Measurements from ENCODE around the gene A3GALT2. TPM values are rescaled to one million over a fixed set of nuclear protein-coding genes. Genes with fewer than 3 reads are reported as not detected.

A3GALT2 gene
- total RNA-seq, 1 experiment from 2014 or later: not detected

DNA sequence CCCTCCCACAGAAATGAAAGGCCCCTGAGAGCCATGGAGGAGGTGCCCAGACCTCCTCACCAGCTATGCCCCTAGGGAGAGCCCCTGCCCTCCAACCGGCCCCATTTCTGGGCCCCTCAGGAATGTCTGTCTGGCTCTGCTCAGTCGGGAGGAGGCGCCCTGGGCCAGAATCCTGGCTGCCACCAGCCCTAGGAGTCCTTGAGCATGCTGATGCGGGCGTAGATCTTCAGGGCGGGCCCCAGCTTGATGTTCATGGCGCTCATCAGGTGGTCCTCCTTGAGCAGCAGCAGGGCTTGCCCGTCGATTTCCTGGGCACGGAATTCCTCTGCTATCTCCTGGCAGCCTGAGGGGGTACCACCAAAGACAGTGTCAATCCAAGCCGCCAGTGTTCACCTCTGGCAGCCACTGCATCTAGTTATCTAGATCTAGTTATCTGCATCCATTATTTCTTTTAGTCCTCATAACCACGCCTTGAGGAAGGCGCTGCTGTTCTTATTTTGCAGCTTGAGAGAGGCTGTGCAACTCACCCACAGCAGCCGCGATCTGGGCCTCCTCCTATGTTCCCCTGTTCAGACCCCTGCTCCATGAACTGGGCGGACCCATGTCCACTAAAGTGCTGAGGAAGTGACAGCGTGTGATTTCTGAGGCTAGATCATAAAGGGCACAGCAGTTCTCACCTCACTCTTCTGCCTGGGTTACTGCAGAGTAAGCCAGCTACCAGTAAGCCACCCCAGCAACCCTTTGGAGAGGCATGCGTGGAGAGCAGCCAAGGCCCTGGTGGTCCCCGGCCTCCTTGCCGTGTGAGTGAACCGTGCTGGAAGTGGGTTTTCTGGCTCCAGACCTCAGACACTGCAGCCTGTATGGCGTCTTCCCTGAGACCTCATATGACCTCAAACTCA, 4.0 kb upstream of the A3GALT2 start:
- Histone ChIP-seq H3K4me3 (ENCODE audit: low read depth, low read length) (no peak overlapping the region), H3K9me3 (no peaks in the 10 kb centered on the region), H3K36me3 (ENCODE audit: control insufficient read depth, insufficient read depth, low read length) (peaks cover 2% of the 10 kb centered on the region), H3K4me1 (no peaks in the 10 kb centered on the region), H3K27me3 (replicated peaks; ENCODE audit: control insufficient read depth, insufficient read depth, low read length) (no peaks in the 10 kb centered on the region)
- Mint-ChIP-seq H3K4me3 (ENCODE audit: unreplicated experiment) (no peak overlapping the region), H3K36me3 (ENCODE audit: insufficient read depth, unreplicated experiment) (peaks cover 37% of the 10 kb centered on the region), H3K27ac (ENCODE audit: unreplicated experiment) (no peak overlapping the region), H3K9me3 (ENCODE audit: unreplicated experiment) (no peaks in the 10 kb centered on the region), H3K27me3 (ENCODE audit: insufficient read depth, unreplicated experiment) (no peaks in the 10 kb centered on the region), H3K4me1 (ENCODE audit: low read depth, unreplicated experiment) (no peaks in the 10 kb centered on the region)
- POLR2A ChIA-PET: no interaction called here
- DNase-seq: no peak
- BruUV-seq (replicated peaks): no TSS peak
- TF ChIP-seq, protein P1, sequence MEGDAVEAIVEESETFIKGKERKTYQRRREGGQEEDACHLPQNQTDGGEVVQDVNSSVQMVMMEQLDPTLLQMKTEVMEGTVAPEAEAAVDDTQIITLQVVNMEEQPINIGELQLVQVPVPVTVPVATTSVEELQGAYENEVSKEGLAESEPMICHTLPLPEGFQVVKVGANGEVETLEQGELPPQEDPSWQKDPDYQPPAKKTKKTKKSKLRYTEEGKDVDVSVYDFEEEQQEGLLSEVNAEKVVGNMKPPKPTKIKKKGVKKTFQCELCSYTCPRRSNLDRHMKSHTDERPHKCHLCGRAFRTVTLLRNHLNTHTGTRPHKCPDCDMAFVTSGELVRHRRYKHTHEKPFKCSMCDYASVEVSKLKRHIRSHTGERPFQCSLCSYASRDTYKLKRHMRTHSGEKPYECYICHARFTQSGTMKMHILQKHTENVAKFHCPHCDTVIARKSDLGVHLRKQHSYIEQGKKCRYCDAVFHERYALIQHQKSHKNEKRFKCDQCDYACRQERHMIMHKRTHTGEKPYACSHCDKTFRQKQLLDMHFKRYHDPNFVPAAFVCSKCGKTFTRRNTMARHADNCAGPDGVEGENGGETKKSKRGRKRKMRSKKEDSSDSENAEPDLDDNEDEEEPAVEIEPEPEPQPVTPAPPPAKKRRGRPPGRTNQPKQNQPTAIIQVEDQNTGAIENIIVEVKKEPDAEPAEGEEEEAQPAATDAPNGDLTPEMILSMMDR (IDR thresholded peaks at IDR 0.05; ENCODE audit: insufficient read depth in 1 of 2, low read depth in 1 of 2, low read length in 1 of 2, severe bottlenecking in 1 of 2, unreplicated experiment in 1 of 2): no peak
- CTCF ChIA-PET: no interaction called here
- intact Hi-C loops (cut with micrococcal nuclease; ENCODE audit: unreplicated experiment): no loop called here

DNA sequence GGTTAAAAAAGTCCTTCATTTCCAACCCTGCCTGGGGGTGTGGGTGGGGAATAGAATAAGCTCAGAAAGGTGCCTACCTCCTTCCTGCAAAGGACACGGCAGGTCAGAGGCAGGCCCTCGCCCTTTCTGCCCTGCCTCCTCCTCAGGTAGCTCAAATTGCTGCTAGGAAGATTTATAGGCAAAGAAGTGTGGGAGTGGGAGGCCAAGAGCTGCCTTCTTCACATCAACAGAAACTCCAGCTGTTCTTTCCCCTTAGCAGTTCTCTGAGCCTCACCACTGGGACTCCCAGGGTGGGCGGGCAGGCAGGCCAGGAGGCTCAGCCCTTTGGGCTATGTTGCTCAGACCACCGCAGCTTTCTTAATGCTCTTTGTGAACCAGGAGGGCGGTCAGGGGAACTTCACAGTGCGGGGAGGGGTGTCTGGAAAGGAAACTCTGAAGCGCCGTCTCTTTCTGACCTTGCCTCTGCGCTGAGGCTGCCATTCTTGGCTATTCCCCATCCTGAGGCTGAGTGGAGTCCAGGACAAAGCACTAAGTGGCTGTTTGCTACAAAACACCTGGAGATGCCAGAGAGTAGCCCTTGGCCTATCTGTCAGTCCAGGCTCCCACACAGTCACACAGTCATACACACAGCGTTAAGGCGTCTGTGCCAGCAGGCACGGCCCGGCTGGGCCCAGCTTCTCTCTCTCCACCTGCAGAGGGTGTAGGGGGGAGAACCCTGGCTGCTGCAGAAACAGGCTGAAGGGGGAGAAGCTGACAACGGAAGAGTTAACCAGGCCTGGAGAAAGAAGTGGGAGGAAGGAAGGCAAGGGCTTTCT, 3.0 kb upstream of the A3GALT2 start:
- ChIA-PET CTCF (no interaction called here), POLR2A (no interaction called here)
- Histone ChIP-seq H3K4me1 (no peaks in the 10 kb centered on the region), H3K36me3 (ENCODE audit: control insufficient read depth, insufficient read depth, low read length) (peaks cover 2% of the 10 kb centered on the region), H3K9me3 (no peaks in the 10 kb centered on the region), H3K27me3 (replicated peaks; ENCODE audit: control insufficient read depth, insufficient read depth, low read length) (no peaks in the 10 kb centered on the region), H3K4me3 (ENCODE audit: low read depth, low read length) (no peak overlapping the region)
- H3K4me1 Mint-ChIP-seq (ENCODE audit: low read depth, unreplicated experiment): no peaks in the 10 kb centered on the region
- H3K27ac Mint-ChIP-seq (ENCODE audit: unreplicated experiment): no peak overlapping the region
- peaks cover 27% of the 10 kb centered on the region for H3K36me3 Mint-ChIP-seq (ENCODE audit: insufficient read depth, unreplicated experiment)
- TF ChIP-seq, protein P1 (IDR thresholded peaks at IDR 0.05; ENCODE audit: insufficient read depth in 1 of 2, low read depth in 1 of 2, low read length in 1 of 2, severe bottlenecking in 1 of 2, unreplicated experiment in 1 of 2): no peak
- no peaks in the 10 kb centered on the region for H3K27me3 Mint-ChIP-seq (ENCODE audit: insufficient read depth, unreplicated experiment)
- DNase-seq: no peak
- intact Hi-C loops (cut with micrococcal nuclease; ENCODE audit: unreplicated experiment): no loop called here
- BruUV-seq (replicated peaks): TSS peak; percentile 12
- H3K4me3 Mint-ChIP-seq (ENCODE audit: unreplicated experiment): no peak overlapping the region
- no peaks in the 10 kb centered on the region for H3K9me3 Mint-ChIP-seq (ENCODE audit: unreplicated experiment)

DNA sequence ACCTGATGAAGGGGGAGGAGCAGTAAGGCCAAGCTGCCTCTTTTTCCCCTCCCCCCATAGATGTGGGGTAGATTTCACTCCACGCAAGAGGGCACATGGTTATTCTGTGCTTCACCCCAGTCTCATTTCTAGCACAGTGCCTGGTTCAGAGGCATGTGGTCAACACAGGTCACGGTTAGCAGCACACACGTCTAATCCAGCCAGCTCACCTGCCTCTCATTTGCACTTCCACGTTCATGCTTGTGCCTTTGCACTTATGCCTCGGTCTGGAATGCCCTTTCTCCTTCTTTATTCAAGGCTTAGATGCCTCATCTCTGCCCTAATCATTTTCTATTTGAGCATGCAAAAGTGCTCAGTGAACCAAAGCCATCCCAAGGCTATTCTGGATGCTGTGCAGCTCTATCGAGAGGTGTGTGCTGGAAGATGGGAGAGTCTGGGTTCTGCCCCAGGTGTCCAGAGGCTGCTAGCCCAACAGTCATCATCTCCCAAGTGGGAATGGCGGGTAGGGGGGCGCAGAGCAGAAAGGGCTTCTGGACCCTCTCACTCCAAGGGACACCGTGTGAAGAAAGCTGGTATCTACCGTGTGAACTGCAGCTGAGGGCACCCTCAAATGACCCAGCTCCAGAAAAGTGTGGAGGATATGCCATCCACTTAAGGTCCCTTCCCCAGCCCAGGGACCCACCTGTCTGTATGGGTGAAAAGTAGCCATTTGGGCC, 2.1 kb upstream of the A3GALT2 start:
- H3K9me3 ChIP-seq: no peaks in the 10 kb centered on the region
- no peak overlapping the region for H3K4me3 Mint-ChIP-seq (ENCODE audit: unreplicated experiment)
- peaks cover 27% of the 10 kb centered on the region for H3K36me3 Mint-ChIP-seq (ENCODE audit: insufficient read depth, unreplicated experiment)
- peaks cover 5% of the 10 kb centered on the region for H3K27me3 Mint-ChIP-seq (ENCODE audit: insufficient read depth, unreplicated experiment)
- BruUV-seq (replicated peaks): no TSS peak
- no peaks in the 10 kb centered on the region for H3K27me3 ChIP-seq (replicated peaks; ENCODE audit: control insufficient read depth, insufficient read depth, low read length)
- POLR2A ChIA-PET: no interaction called here
- CTCF ChIA-PET: interaction anchor here (0.6 kb wide), 1 partner anchor 9 kb away, joined by 3 read pairs; no protein-coding TSS in a partner anchor
- no peaks in the 10 kb centered on the region for H3K9me3 Mint-ChIP-seq (ENCODE audit: unreplicated experiment)
- H3K36me3 ChIP-seq (ENCODE audit: control insufficient read depth, insufficient read depth, low read length): peaks cover 2% of the 10 kb centered on the region
- intact Hi-C loops (cut with micrococcal nuclease; ENCODE audit: unreplicated experiment): no loop called here
- no peaks in the 10 kb centered on the region for H3K4me1 Mint-ChIP-seq (ENCODE audit: low read depth, unreplicated experiment)
- no peak for DNase-seq
- H3K4me3 ChIP-seq (ENCODE audit: low read depth, low read length): no peak overlapping the region
- TF ChIP-seq, protein P1 (IDR thresholded peaks at IDR 0.05; ENCODE audit: insufficient read depth in 1 of 2, low read depth in 1 of 2, low read length in 1 of 2, severe bottlenecking in 1 of 2, unreplicated experiment in 1 of 2): no peak
- no peak overlapping the region for H3K27ac Mint-ChIP-seq (ENCODE audit: unreplicated experiment)
- H3K4me1 ChIP-seq: no peaks in the 10 kb centered on the region

All from Caco-2 (cell line).